C4-2B (cell line): ENCODE measurements around the gene PPDPF.

ENCODE experiments used
- CTCF ChIP-seq: fragments of 450-650 bp; conservative IDR thresholded peaks from 2 replicates; pipeline ENCODE4 v1.5.1; 2017; ENCODE audit warnings: mild to moderate bottlenecking
- ZFX ChIP-seq: fragments of 450-650 bp; IDR thresholded peaks from 2 replicates; pipeline ENCODE4 v1.6.1; 2017

GRCh38 chr20:63553933-63554290 is 33.3 kb downstream of the PPDPF start, which contains the start of gene FNDC11:
- TF ChIP-seq CTCF (no peak), ZFX (no peak)
